GM12878 (cell line): ENCODE results near the gene CTNNA2. TPM values are rescaled to one million over a fixed set of nuclear protein-coding genes. Genes with fewer than 3 reads are reported as not detected.

Experiments used
- ATAC-seq: fragments of 200-7000 bp; cut with Tn5 transposase; 3 replicates; pipeline ENCODE4 v1.9.1; 2020; ENCODE audit warnings: mild to moderate bottlenecking, moderate library complexity
- BruUV-seq: library from RNA; stranded (reverse); fragments of 400-500 nt; replicated peaks from 2 replicates; lab custom pipeline; 2021; lab: Mats Ljungman, UMichigan
- CTCF ChIA-PET: fragments of 300-600 bp; sonication (Branson Sonifier 250); formaldehyde crosslinking; extraction: SDS; loops from one replicate; lab custom pipeline; 2021; ENCODE audit warnings: inconsistent platforms; lab: Yijun Ruan, JAX
- POLR2A ChIA-PET: fragments of 350-600 bp; formaldehyde crosslinking; extraction: SDS; loops from one replicate; lab custom pipeline; 2021; ENCODE audit warnings: inconsistent platforms; lab: Charles Lee
- RAD21 ChIA-PET: fragments of 300-600 bp; sonication (Branson Sonifier 250); formaldehyde crosslinking; loops from one replicate; lab custom pipeline; 2023; ENCODE audit warnings: antibody characterized with exemption; ENCODE audit not compliant: unreplicated experiment; lab: Charles Lee
- SMC1A ChIA-PET: fragments of 300-600 bp; sonication (Branson Sonifier 250); formaldehyde crosslinking; loops from one replicate; lab custom pipeline; 2023; ENCODE audit not compliant: unreplicated experiment, uncharacterized antibody; lab: Charles Lee
- DNase-seq: peaks from one replicate; pipeline ENCODE4 v3.0.0-alpha.2; 2011; ENCODE audit warnings: low read depth, low spot score
- FAIRE-seq: peaks from 3 replicates; lab custom pipeline; 2011; peaks lifted over from hg19 to GRCh38; lab: Jason Lieb, UNC
- H2AFZ ChIP-seq: 2 replicates; pipeline ENCODE4 v1.6.0; 2011; ENCODE audit warnings: low read depth, low read length, control low read depth; ENCODE audit not compliant: control insufficient read depth
- H3K27ac ChIP-seq: 2 replicates; pipeline ENCODE4 v1.5.1; 2011; ENCODE audit warnings: control low read depth; ENCODE audit not compliant: control insufficient read depth, insufficient read depth
- H3K27me3 ChIP-seq, 2 experiments: replicated peaks in 1 of 2; 2 replicates each; pipeline versions ENCODE4 v1.6.0 to v1.6.1; 2011; ENCODE audit warnings: low read length in 1 of 2; ENCODE audit not compliant: control insufficient read depth in 2 of 2, insufficient read depth in 2 of 2
- H3K36me3 ChIP-seq, 2 experiments: 2 replicates each; pipeline ENCODE4 v1.5.1; 2011; ENCODE audit warnings: low read length in 1 of 2; ENCODE audit not compliant: control insufficient read depth in 2 of 2, insufficient read depth in 2 of 2
- H3K4me1 ChIP-seq: 2 replicates; pipeline ENCODE4 v1.6.1; 2011; ENCODE audit warnings: mild to moderate bottlenecking, low read length, moderate library complexity, mixed read lengths; ENCODE audit not compliant: control insufficient read depth, insufficient read depth
- H3K4me2 ChIP-seq: 2 replicates; pipeline ENCODE4 v1.6.0; 2011; ENCODE audit warnings: control low read depth; ENCODE audit not compliant: control insufficient read depth, insufficient read depth
- H3K4me3 ChIP-seq: fragments of 200-600 bp; sonication (generic); 2 replicates; pipeline ENCODE4 v1.5.1; 2016
- H3K79me2 ChIP-seq: 2 replicates; pipeline ENCODE4 v1.6.0; 2011; ENCODE audit warnings: low read length; ENCODE audit not compliant: control insufficient read depth, insufficient read depth
- H3K9ac ChIP-seq: 2 replicates; pipeline ENCODE4 v1.8.0; 2011; ENCODE audit warnings: low read length, control low read depth, mixed read lengths; ENCODE audit not compliant: control insufficient read depth, insufficient read depth
- H3K9me3 ChIP-seq: replicated peaks from 3 replicates; pipeline ENCODE4 v1.5.1; 2011; ENCODE audit warnings: mild to moderate bottlenecking, low read length; ENCODE audit not compliant: control insufficient read depth, insufficient read depth
- H4K20me1 ChIP-seq: 2 replicates; pipeline ENCODE4 v1.6.0; 2011; ENCODE audit not compliant: control insufficient read depth, insufficient read depth
- BMI1 ChIP-seq: fragments of 450-650 bp; IDR thresholded peaks from 2 replicates; pipeline ENCODE4 v1.6.1; 2016; ENCODE audit warnings: mild to moderate bottlenecking, moderate library complexity, borderline replicate concordance
- EGR1 ChIP-seq, 2 experiments: IDR thresholded peaks; 1 replicate in 1 of 2; 2 replicates in 1 of 2; pipeline ENCODE4 v1.6.1; 2011 to 2012; ENCODE audit warnings: low read depth in 2 of 2, low read length in 2 of 2, borderline replicate concordance in 1 of 2, mild to moderate bottlenecking in 1 of 2, moderate library complexity in 1 of 2
- EZH2 ChIP-seq: IDR thresholded peaks from 2 replicates; pipeline ENCODE4 v1.6.1; 2012; ENCODE audit warnings: low read depth, mild to moderate bottlenecking, control low read depth, inconsistent platforms, low read length, borderline replicate concordance; ENCODE audit not compliant: control insufficient read depth
- MEF2A ChIP-seq: IDR thresholded peaks from 2 replicates; pipeline ENCODE4 v1.6.1; 2011; ENCODE audit warnings: low read depth, mild to moderate bottlenecking, low read length, moderate library complexity; ENCODE audit not compliant: insufficient read depth
- MTA3 ChIP-seq: IDR thresholded peaks from 2 replicates; pipeline ENCODE4 v1.6.1; 2012; ENCODE audit warnings: low read length, inconsistent platforms, borderline replicate concordance
- NR2F1 ChIP-seq: fragments of 450-650 bp; conservative IDR thresholded peaks from 2 replicates; pipeline ENCODE4 v1.6.1; 2017; ENCODE audit warnings: mild to moderate bottlenecking
- ZNF384 ChIP-seq: IDR thresholded peaks from 2 replicates; pipeline ENCODE4 v1.6.1; 2012; ENCODE audit warnings: low read depth, mild to moderate bottlenecking, low read length, improper control_type of control experiment, borderline replicate concordance
- ZZZ3 ChIP-seq: IDR thresholded peaks from 2 replicates; pipeline ENCODE4 v1.6.1; 2011; ENCODE audit warnings: low read depth; ENCODE audit not compliant: control insufficient read depth, insufficient read length
- WGBS: methylation state at CpG from one replicate; pipeline ENCODE4 v1.1.6; 2016; ENCODE audit warnings: low lambda C conversion rate; ENCODE audit not compliant: insufficient replicate concordance, insufficient coverage; ENCODE audit errors: missing lambda C conversion rate; 5-methylcytosine and 5-hydroxymethylcytosine counted together
- in situ Hi-C: fragments of 300-500 bp; cut with MboI; formaldehyde crosslinking; loops from 9 replicates; pipeline ENCODE4 v1.14.3; 2018; ENCODE audit warnings: mixed read lengths
- intact Hi-C: fragments of 100-400 bp; cut with micrococcal nuclease; formaldehyde crosslinking; loops from one replicate; pipeline ENCODE4 v1.14.2; 2022; ENCODE audit not compliant: unreplicated experiment
- polyA plus RNA-seq, 11 experiments: library from polyadenylated mRNA; depleted of rRNA in 4 of 11; unstranded in 6 of 11; stranded (reverse) in 5 of 11; fragments of >200 nt; fragmentation: Nextera tagmentation in 4 of 11; fragmentation: Illumina TruSeq in 1 of 11; extraction: Ambion mirVana in 4 of 11; extraction: Trizol in 1 of 11; gene quantifications; 1 replicate in 1 of 11; 2 replicates in 10 of 11; pipeline versions ENCODE4 v1.2.1 to v1.2.3, GENCODE V29; 2011 to 2016; ENCODE audit warnings: inconsistent platforms in 2 of 11, missing spikeins in 2 of 11, low read depth in 1 of 11
- total RNA-seq, 4 experiments: library from RNA; depleted of rRNA in 3 of 4; stranded (reverse); fragments of >200 nt in 3 of 4; fragmentation: Illumina TruSeq in 1 of 4; extraction: Trizol in 1 of 4; gene quantifications; 2 replicates each; pipeline versions ENCODE4 v1.2.1 to v1.2.3, GENCODE V29; 2013 to 2021
- TF ChIP-seq, protein P1 (sequence below): fragments of 450-650 bp; formaldehyde crosslinking; IDR thresholded peaks from 2 replicates; pipeline ENCODE4 v1.4.0; 2022; ENCODE audit warnings: mild to moderate bottlenecking, moderate library complexity
- TF ChIP-seq, protein P2 (sequence below): fragments of 450-650 bp; IDR thresholded peaks from 2 replicates; pipeline ENCODE4 v1.6.1; 2017; ENCODE audit warnings: mild to moderate bottlenecking
- TF ChIP-seq, protein P3 (sequence below): IDR thresholded peaks from 2 replicates; pipeline ENCODE4 v1.6.1; 2012; ENCODE audit warnings: low read length, inconsistent platforms

CTNNA2 gene
- total and polyA plus RNA-seq, 10 of the 15 experiments (the other 5 are each of a cell fraction or from before 2014, with no cell fraction given), result 2.4 to 36.2 (median 6.6) TPM

DNA sequence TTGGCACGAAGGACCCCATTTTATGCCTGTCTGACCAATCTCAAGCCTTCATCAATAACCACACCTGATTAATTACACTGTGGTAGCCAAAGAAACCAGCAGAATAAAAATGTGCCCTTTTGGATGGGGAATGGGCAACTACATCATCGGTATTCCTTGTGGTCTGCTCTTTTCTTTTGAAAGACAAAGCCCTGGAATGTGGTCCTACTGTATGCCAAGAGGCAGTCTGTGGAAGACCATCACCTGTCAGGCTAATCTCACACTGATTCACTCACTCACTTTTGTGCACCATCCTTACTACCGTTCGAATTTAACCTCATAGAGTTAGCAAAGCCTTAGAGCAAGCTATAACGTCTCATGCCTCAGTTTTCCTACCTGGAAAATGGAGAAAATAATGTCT lies 1066.9 kb downstream of the CTNNA2 start:
- H3K27me3 ChIP-seq, result no peaks in the 10 kb centered on the region
- H3K36me3 ChIP-seq, result no peaks in the 10 kb centered on the region; a peak in 1 of 4 replicates
- H2AFZ ChIP-seq, result no peak overlapping the region
- WGBS, result 15% methylated on average over 5 of the region's 5 CpGs
- no TSS peak for BruUV-seq
- ATAC-seq, result no peak
- ChIA-PET SMC1A (interaction anchor here (1.1 to 3.1 kb wide), 2 partner anchors 12 to 16 kb away, joined by 3 to 11 read pairs; no protein-coding TSS in a partner anchor), CTCF (no interaction called here), POLR2A (interaction anchor here (0.6 to 0.9 kb wide), 2 partner anchors 13 to 43 kb away, joined by 3 to 4 read pairs; no protein-coding TSS in a partner anchor), RAD21 (no interaction called here)
- TF ChIP-seq MEF2A (no peak), ZNF384 (no peak), BMI1 (no peak), NR2F1 (no peak), ZZZ3 (no peak), MTA3 (no peak), EGR1 (IDR thresholded peaks at IDR 0.05; ENCODE audit: borderline replicate concordance in 1 of 2, low read depth in 2 of 2, low read length in 2 of 2) (no peak), EZH2 (no peak)
- TF ChIP-seq, protein P1, sequence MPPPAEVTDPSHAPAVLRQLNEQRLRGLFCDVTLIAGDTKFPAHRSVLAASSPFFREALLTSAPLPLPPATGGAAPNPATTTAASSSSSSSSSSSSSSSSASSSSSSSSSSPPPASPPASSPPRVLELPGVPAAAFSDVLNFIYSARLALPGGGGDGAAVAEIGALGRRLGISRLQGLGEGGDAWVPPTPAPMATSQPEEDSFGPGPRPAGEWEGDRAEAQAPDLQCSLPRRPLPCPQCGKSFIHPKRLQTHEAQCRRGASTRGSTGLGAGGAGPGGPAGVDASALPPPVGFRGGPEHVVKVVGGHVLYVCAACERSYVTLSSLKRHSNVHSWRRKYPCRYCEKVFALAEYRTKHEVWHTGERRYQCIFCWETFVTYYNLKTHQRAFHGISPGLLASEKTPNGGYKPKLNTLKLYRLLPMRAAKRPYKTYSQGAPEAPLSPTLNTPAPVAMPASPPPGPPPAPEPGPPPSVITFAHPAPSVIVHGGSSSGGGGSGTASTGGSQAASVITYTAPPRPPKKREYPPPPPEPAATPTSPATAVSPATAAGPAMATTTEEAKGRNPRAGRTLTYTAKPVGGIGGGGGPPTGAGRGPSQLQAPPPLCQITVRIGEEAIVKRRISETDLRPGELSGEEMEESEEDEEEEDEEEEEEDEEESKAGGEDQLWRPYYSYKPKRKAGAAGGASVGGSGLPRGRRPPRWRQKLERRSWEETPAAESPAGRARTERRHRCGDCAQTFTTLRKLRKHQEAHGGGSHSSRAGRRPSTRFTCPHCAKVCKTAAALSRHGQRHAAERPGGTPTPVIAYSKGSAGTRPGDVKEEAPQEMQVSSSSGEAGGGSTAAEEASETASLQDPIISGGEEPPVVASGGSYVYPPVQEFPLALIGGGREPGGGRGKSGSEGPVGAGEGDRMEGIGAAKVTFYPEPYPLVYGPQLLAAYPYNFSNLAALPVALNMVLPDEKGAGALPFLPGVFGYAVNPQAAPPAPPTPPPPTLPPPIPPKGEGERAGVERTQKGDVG, result no peak
- TF ChIP-seq, protein P2, sequence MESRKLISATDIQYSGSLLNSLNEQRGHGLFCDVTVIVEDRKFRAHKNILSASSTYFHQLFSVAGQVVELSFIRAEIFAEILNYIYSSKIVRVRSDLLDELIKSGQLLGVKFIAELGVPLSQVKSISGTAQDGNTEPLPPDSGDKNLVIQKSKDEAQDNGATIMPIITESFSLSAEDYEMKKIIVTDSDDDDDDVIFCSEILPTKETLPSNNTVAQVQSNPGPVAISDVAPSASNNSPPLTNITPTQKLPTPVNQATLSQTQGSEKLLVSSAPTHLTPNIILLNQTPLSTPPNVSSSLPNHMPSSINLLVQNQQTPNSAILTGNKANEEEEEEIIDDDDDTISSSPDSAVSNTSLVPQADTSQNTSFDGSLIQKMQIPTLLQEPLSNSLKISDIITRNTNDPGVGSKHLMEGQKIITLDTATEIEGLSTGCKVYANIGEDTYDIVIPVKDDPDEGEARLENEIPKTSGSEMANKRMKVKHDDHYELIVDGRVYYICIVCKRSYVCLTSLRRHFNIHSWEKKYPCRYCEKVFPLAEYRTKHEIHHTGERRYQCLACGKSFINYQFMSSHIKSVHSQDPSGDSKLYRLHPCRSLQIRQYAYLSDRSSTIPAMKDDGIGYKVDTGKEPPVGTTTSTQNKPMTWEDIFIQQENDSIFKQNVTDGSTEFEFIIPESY, result no peak
- TF ChIP-seq, protein P3, sequence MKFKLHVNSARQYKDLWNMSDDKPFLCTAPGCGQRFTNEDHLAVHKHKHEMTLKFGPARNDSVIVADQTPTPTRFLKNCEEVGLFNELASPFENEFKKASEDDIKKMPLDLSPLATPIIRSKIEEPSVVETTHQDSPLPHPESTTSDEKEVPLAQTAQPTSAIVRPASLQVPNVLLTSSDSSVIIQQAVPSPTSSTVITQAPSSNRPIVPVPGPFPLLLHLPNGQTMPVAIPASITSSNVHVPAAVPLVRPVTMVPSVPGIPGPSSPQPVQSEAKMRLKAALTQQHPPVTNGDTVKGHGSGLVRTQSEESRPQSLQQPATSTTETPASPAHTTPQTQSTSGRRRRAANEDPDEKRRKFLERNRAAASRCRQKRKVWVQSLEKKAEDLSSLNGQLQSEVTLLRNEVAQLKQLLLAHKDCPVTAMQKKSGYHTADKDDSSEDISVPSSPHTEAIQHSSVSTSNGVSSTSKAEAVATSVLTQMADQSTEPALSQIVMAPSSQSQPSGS, result no peak
- no peaks in the 10 kb centered on the region for H3K9me3 ChIP-seq
- FAIRE-seq, result no peak
- intact Hi-C loops (no loop called here), in situ Hi-C loops (no loop called here)
- no peaks in the 10 kb centered on the region for H4K20me1 ChIP-seq
- H3K27ac ChIP-seq, result no peak overlapping the region
- H3K4me3 ChIP-seq, result no peak overlapping the region
- H3K4me2 ChIP-seq, result no peak overlapping the region
- no peaks in the 10 kb centered on the region for H3K4me1 ChIP-seq
- DNase-seq, result no peak
- H3K79me2 ChIP-seq, result no peaks in the 10 kb centered on the region
- no peak overlapping the region for H3K9ac ChIP-seq
